H9 (cell line): ENCODE data around the gene WFDC10A. TPM values are rescaled to one million over a fixed set of nuclear protein-coding genes. Genes with fewer than 3 reads are reported as not detected.

Source experiments
- DNase-seq: peaks from one replicate; pipeline ENCODE4 v3.0.0-alpha.2; 2017
- H2AFZ ChIP-seq: one replicate; pipeline ENCODE4 v1.6.1; 2013; ENCODE audit warnings: mild to moderate bottlenecking, low read length, control low read depth, moderate library complexity
- H2AK5ac ChIP-seq: 2 replicates; pipeline ENCODE4 v1.6.1; 2013; ENCODE audit warnings: low read length, control low read depth, mixed read lengths; ENCODE audit not compliant: insufficient read length
- H2BK120ac ChIP-seq: one replicate; pipeline ENCODE4 v1.6.1; 2013; ENCODE audit warnings: low read depth, mild to moderate bottlenecking, low read length, control low read depth, inconsistent platforms; ENCODE audit not compliant: poor library complexity, severe bottlenecking
- H2BK12ac ChIP-seq: 2 replicates; pipeline ENCODE4 v1.6.1; 2013; ENCODE audit warnings: low read length, control low read depth, mixed read lengths, low read depth; ENCODE audit not compliant: insufficient read length
- H2BK15ac ChIP-seq: 2 replicates; pipeline ENCODE4 v1.6.1; 2013; ENCODE audit warnings: low read depth, low read length, control low read depth
- H2BK20ac ChIP-seq: one replicate; pipeline ENCODE4 v1.6.1; 2013; ENCODE audit warnings: low read depth, mild to moderate bottlenecking, low read length, control low read depth, inconsistent platforms; ENCODE audit not compliant: poor library complexity, severe bottlenecking
- H2BK5ac ChIP-seq: 2 replicates; pipeline ENCODE4 v1.6.1; 2013; ENCODE audit warnings: low read length, control low read depth, mixed read lengths; ENCODE audit not compliant: insufficient read length
- H3K14ac ChIP-seq: 2 replicates; pipeline ENCODE4 v1.6.1; 2013; ENCODE audit warnings: low read length, control low read depth; ENCODE audit not compliant: insufficient read depth
- H3K18ac ChIP-seq: 2 replicates; pipeline ENCODE4 v1.6.1; 2013; ENCODE audit warnings: low read depth, mild to moderate bottlenecking, mixed read lengths, low read length, control low read depth; ENCODE audit not compliant: insufficient read length
- H3K23ac ChIP-seq: 2 replicates; pipeline ENCODE4 v1.6.1; 2013; ENCODE audit warnings: low read length, control low read depth, mixed read lengths, low read depth; ENCODE audit not compliant: insufficient read length
- H3K23me2 ChIP-seq: 2 replicates; pipeline ENCODE4 v1.6.1; 2013; ENCODE audit warnings: low read depth, mild to moderate bottlenecking, mixed read lengths, low read length, control low read depth; ENCODE audit not compliant: insufficient read length, poor library complexity, severe bottlenecking
- H3K27ac ChIP-seq: 2 replicates; pipeline ENCODE4 v1.5.1; 2013; ENCODE audit warnings: low read length, control low read depth, mixed read lengths, low read depth; ENCODE audit not compliant: insufficient read length
- H3K27me3 ChIP-seq: 2 replicates; pipeline ENCODE4 v1.6.1; 2013; ENCODE audit warnings: low read length, control low read depth, inconsistent platforms; ENCODE audit not compliant: insufficient read depth
- H3K4ac ChIP-seq: 2 replicates; pipeline ENCODE4 v1.6.1; 2013; ENCODE audit warnings: low read depth, mild to moderate bottlenecking, control low read depth, inconsistent platforms, low read length, moderate library complexity
- H3K4me1 ChIP-seq: 2 replicates; pipeline ENCODE4 v1.6.1; 2013; ENCODE audit warnings: low read length, control low read depth, inconsistent platforms; ENCODE audit not compliant: insufficient read depth
- H3K4me2 ChIP-seq: 2 replicates; pipeline ENCODE4 v1.6.1; 2013; ENCODE audit warnings: low read length, control low read depth, mixed read lengths; ENCODE audit not compliant: insufficient read length, insufficient read depth
- H3K56ac ChIP-seq: 2 replicates; pipeline ENCODE4 v1.6.1; 2013; ENCODE audit warnings: low read depth, mild to moderate bottlenecking, mixed read lengths, low read length, control low read depth; ENCODE audit not compliant: insufficient read length
- H3K79me1 ChIP-seq: 2 replicates; pipeline ENCODE4 v1.6.1; 2013; ENCODE audit warnings: low read depth, mild to moderate bottlenecking, moderate library complexity, low read length, control low read depth, inconsistent platforms; ENCODE audit not compliant: insufficient read depth, poor library complexity, severe bottlenecking
- H3K79me2 ChIP-seq: 2 replicates; pipeline ENCODE4 v1.6.1; 2013; ENCODE audit warnings: low read length, control low read depth, inconsistent platforms; ENCODE audit not compliant: insufficient read depth
- H3K9ac ChIP-seq: 2 replicates; pipeline ENCODE4 v1.6.1; 2013; ENCODE audit warnings: low read length, control low read depth, mixed read lengths; ENCODE audit not compliant: insufficient read length; ENCODE audit errors: extremely low read depth
- H3K9me3 ChIP-seq: one replicate; pipeline ENCODE4 v1.6.1; 2013; ENCODE audit warnings: low read depth, low read length, inconsistent platforms; ENCODE audit not compliant: control insufficient read depth
- H3T11ph ChIP-seq: one replicate; pipeline ENCODE4 v1.6.1; 2013; ENCODE audit warnings: mild to moderate bottlenecking, low read length, control low read depth, inconsistent platforms
- H4K20me1 ChIP-seq: one replicate; pipeline ENCODE4 v1.6.1; 2013; ENCODE audit not compliant: control insufficient read depth, insufficient read length, insufficient read depth
- H4K5ac ChIP-seq: 2 replicates; pipeline ENCODE4 v1.6.1; 2013; ENCODE audit warnings: low read depth, mild to moderate bottlenecking, mixed read lengths, low read length, control low read depth; ENCODE audit not compliant: insufficient read length
- H4K8ac ChIP-seq: replicated peaks from 2 replicates; pipeline ENCODE4 v1.6.1; 2013; ENCODE audit warnings: low read length, control low read depth, mixed read lengths, low read depth; ENCODE audit not compliant: insufficient read length
- H4K91ac ChIP-seq: 2 replicates; pipeline ENCODE4 v1.6.1; 2013; ENCODE audit warnings: low read depth, mild to moderate bottlenecking, moderate library complexity, mixed read lengths, low read length, control low read depth; ENCODE audit not compliant: insufficient read length
- H3K27ac Mint-ChIP-seq, 3 experiments: 2 replicates in 2 of 3; 3 replicates in 1 of 3; pipeline ENCODE4 v1.8.0; 2020 to 2021; ENCODE audit warnings: mixed read lengths in 3 of 3, mild to moderate bottlenecking in 1 of 3, moderate library complexity in 1 of 3
- H3K27me3 Mint-ChIP-seq: 2 replicates; pipeline ENCODE4 v1.8.0; 2021; ENCODE audit warnings: low read depth, mild to moderate bottlenecking, moderate library complexity, mixed read lengths
- H3K36me3 Mint-ChIP-seq, 3 experiments: 2 replicates in 2 of 3; 3 replicates in 1 of 3; pipeline ENCODE4 v1.8.0; 2020 to 2021; ENCODE audit warnings: low read depth in 3 of 3, mixed read lengths in 3 of 3; ENCODE audit not compliant: insufficient read depth in 1 of 3
- H3K4me1 Mint-ChIP-seq, 2 experiments: 2 replicates each; pipeline ENCODE4 v1.8.0; 2020; ENCODE audit warnings: mixed read lengths in 2 of 2
- H3K4me3 Mint-ChIP-seq, 2 experiments: 2 replicates in 1 of 2; 3 replicates in 1 of 2; pipeline ENCODE4 v1.8.0; 2020 to 2021; ENCODE audit warnings: mild to moderate bottlenecking in 2 of 2, mixed read lengths in 2 of 2, moderate library complexity in 1 of 2
- H3K9me3 Mint-ChIP-seq, 2 experiments: 2 replicates in 1 of 2; 3 replicates in 1 of 2; pipeline ENCODE4 v1.8.0; 2020; ENCODE audit warnings: mild to moderate bottlenecking in 2 of 2, mixed read lengths in 2 of 2, moderate library complexity in 1 of 2
- CTCF ChIP-seq: fragments of 200-600 bp; sonication (generic); conservative IDR thresholded peaks from 3 replicates; pipeline ENCODE4 v1.8.0; 2021; ENCODE audit warnings: antibody characterized with exemption, mild to moderate bottlenecking
- total RNA-seq: library from RNA; stranded (reverse); gene quantifications from 2 replicates; pipeline ENCODE4 v1.2.1, GENCODE V29; 2021

The WFDC10A gene
- total RNA-seq, 1 experiment from 2014 or later, result not detected

GRCh38 chr20:45630371-45630770 is 832 bp downstream of the WFDC10A start:
- no peak for DNase-seq
- Histone ChIP-seq H3K18ac (no peak overlapping the region), H3K9me3 (no peaks in the 10 kb centered on the region), H3K23ac (no peak overlapping the region), H3K9ac (no peak overlapping the region), H2AK5ac (no peak overlapping the region), H2BK12ac (no peak overlapping the region), H3K27me3 (no peaks in the 10 kb centered on the region), H3K14ac (no peak overlapping the region), H4K91ac (no peak overlapping the region), H3K4me2 (no peak overlapping the region), H3K79me2 (no peaks in the 10 kb centered on the region), H2AFZ (no peak overlapping the region), H3K79me1 (no peaks in the 10 kb centered on the region), H2BK15ac (no peak overlapping the region), H4K5ac (no peak overlapping the region), H2BK20ac (no peak overlapping the region), H3K56ac (no peak overlapping the region), H3K4ac (no peak overlapping the region), H4K8ac (no peak overlapping the region), H2BK5ac (no peak overlapping the region), H3K4me1 (peaks cover 3% of the 10 kb centered on the region; the same call in 1 of the 2 replicates), H4K20me1 (no peaks in the 10 kb centered on the region), H3T11ph (no peak overlapping the region), H3K27ac (no peak overlapping the region), H2BK120ac (no peak overlapping the region), H3K23me2 (no peaks in the 10 kb centered on the region)
- Mint-ChIP-seq H3K4me3 (no peak overlapping the region), H3K36me3 (no peaks in the 10 kb centered on the region; a peak in 1 of 7 replicates), H3K4me1 (peaks cover 2 to 4% of the 10 kb centered on the region in 2 experiments), H3K27ac (no peak overlapping the region), H3K27me3 (peaks cover 2% of the 10 kb centered on the region), H3K9me3 (no peaks in the 10 kb centered on the region)
- no peak for TF ChIP-seq CTCF
